Uterus (tissue), 2 donors: Measurements from ENCODE around the gene ELL2.

Experiments
- CTCF ChIP-seq, 4 experiments: fragments of 200-600 bp in 2 of 4; fragments of 450-650 bp in 2 of 4; sonication (generic) in 2 of 4; IDR thresholded peaks; one replicate each; pipeline ENCODE4 v1.5.1; 2016 to 2019; ENCODE audit warnings: antibody characterized with exemption in 4 of 4, mild to moderate bottlenecking in 2 of 4, moderate library complexity in 1 of 4
- POLR2A ChIP-seq, 2 donors: fragments of 450-650 bp; IDR thresholded peaks; one replicate each; pipeline ENCODE4 v1.6.1; 2016; ENCODE audit warnings: antibody characterized with exemption in 2 of 2, mild to moderate bottlenecking in 1 of 2, moderate library complexity in 1 of 2

- TF ChIP-seq CTCF (IDR thresholded peaks at IDR 0.05) (no peak), POLR2A (IDR thresholded peaks at IDR 0.05) (no peak)
These were observed 119.5 kb downstream of the ELL2 start for GRCh38 chr5:95841914-95842812.
